HPDE6-E6E7 (cell line): Measurements from ENCODE around the gene PNRC1.
"Not testable (repeated sequence)": the region's sequence is repeated elsewhere in the genome, so short reads cannot be mapped to it uniquely, and the experiment has no call there.

ENCODE experiments used
- DNase-seq: peaks from one replicate; pipeline ENCODE4 v3.0.0; 2011; ENCODE audit warnings: missing footprints; ENCODE audit errors: extremely low spot score

Gene PNRC1

GRCh38 chr6:89080281-89081128, at the start of gene PNRC1:
PNRC1 (plus strand) TSS chr6:89080751; CDS start chr6:89080895, 144 bp downstream.
- DNase-seq, result peak; percentile 96

GRCh38 chr6:89032599-89032998, 48.0 kb upstream of the PNRC1 start:
- DNase-seq, result no peak

GRCh38 chr6:89033461-89033860, 47.1 kb upstream of the PNRC1 start:
- no peak for DNase-seq

DNA sequence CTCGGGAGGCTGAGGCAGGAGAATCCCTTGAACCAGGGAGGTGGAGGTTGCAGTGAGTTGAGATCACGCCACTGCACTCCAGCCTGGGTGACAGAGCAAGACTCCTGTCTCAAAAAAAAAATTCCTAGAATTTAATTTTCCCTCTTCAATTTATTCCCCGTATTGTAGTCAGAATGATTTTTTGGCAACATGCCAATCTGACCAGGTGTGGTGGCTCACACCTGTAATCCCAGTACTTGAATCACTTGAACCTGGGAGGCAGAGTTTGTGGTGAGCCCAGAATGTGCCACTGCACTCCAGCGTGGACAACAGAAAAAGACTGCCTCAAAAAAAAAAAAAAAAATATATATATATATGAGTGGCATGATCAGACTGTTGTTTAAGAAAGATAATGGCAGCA, 46.4 kb upstream of the PNRC1 start:
- DNase-seq, result not testable (repeated sequence)

- DNase-seq, result peak; percentile 35
Measured at GRCh38 chr6:89034586-89035251, 45.8 kb upstream of the PNRC1 start.

DNA sequence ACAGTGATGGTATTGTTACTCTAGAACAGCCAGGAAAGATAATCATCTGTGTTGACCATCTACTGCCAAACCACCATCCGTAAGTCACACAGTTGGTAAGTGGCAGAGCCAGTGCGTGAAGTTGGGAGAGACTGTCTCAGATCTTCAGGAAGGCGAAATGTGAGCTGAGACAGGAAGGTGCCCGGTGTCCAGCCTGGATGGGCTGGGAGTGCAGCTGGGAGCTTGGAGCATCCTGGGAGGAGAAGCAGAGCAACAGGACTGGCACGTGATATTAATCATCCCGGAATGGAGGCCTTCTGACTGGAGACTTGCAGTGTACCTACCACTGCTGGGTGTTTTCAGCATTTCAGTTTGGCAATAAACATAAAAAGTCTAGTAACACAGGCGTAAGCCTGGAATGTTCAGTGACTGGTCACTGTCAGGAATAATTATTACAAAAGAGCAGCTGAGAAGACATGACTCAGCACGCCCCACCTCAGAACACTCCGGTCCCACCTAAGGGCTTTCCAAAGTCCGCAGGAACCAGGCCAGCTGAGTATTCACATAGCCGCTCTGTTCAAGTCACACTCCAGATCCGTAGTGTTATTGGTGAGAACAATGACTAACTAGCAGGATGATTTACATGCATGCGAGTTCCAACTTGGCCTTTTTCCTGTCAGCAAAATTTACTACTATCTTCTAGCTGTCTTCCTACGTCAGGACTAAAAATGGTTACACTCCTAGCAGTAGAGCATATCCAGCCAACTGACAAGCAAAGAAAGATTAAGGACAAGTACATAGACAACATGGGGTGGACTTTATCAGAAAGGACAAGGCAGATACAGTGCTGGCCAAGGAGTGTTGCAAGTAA, 45.1 kb upstream of the PNRC1 start:
- peak; percentile 87 for DNase-seq

GRCh38 chr6:89037141-89037900, 43.2 kb upstream of the PNRC1 start:
- DNase-seq, result no peak

DNA sequence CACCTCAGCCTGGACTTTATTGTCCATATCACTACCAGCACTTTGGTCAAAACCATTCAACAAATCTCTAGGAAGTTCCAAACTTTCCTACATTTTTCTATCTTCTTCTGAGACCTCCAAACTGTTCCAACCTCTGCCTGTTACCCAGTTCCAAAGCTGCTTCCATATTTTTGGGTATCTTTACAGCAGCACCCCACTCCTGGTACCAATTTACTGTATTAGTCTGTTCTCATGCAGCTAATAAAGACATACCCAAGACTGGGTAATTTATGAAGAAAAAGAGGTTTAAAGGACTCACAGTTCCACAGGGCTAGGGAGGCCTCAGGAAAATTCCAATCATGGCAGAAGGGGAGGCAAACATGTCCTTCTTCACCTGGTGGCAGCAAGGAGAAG, 42.7 kb upstream of the PNRC1 start:
- DNase-seq, result not testable (repeated sequence)

DNA sequence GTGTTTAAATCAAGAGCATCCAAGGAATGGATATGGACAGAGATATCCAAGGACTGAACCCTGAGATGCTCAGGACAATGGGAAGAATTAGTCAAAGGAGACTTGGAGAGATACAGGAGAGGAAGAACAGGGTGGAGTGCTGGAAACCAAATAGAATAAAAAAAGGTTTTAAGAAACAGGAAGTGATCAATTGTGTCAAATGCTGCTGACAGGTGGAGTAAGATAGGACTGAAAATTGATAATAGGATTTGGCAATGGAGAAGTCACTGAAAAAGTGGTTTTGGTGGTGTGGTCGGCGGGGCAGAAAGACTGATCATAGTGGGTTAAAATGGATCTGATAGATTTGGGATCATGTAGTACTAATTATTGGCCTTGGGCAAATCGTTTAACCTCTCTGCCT, 37.9 kb upstream of the PNRC1 start:
- no peak for DNase-seq

DNA sequence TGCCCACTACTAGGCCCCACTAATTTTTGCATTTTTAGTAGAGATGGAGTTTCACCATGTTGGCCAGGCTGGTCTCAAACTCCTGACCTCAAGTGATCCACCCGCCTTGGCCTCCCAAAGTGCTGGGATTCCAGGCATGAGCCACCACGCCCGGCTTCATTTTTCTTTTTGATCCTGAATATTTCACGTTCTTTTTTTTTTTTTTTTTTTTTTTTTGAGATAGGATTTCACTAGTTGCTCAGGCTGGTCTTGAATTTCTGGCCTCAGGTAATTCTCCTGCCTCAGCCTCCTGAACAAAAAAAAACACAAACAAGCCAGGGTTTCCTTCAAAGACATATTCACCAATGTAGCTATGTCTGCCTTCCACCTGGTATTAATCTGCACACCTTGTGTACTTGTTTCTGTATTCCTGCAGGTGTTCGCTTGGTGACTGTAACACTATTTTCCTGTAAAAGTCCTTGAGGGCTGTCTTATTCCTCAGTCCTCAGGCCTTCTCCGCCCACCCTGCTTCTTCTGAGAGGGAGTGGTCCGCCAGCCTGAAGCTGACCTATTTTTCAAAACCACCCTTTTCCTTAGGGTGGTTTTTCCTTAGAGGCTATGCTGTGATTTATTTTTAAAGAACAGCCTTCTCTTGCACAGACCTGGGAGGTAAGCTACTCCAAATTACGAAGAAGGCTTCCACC, 36.1 kb upstream of the PNRC1 start:
- DNase-seq, result no peak

GRCh38 chr6:89045011-89045387, 35.6 kb upstream of the PNRC1 start:
- no peak for DNase-seq

- DNase-seq, result no peak
Measured at GRCh38 chr6:89045576-89045975, 35.0 kb upstream of the PNRC1 start.

- no peak for DNase-seq
Measured at GRCh38 chr6:89047473-89047872, 33.1 kb upstream of the PNRC1 start.

DNA sequence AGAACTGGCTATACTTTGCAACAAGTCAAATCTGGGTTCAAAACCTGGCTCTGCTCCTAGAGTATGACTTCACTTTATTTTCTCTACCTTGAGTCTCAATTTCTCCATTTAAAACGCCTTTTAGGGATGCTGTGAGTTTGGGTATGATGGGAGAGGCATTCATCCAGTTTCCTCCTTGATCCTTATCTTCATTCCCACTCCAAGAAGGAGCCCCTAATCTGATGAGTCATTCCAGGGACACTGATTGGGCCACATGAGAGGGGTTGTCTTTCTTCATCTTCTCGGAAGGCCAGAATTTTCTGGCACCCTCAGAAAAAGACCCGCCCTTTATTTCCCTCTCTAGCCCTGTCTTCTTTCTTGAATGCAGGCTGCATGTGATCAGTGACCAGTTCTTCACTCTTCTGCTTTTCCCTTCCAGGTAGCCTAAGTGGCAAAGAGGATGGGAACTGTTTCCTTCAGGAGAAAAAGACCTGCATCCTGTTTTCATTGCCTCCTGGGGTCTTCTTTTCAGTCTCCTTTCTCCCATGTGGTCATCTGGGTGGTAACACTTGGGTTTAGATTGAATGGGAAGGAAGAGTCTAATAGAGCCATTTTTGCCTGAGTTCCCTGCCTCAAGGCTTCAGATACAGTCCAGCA, 32.1 kb upstream of the PNRC1 start:
- no peak for DNase-seq

GRCh38 chr6:89048985-89049384, 31.6 kb upstream of the PNRC1 start:
- DNase-seq, result no peak

GRCh38 chr6:89050155-89050554, 30.4 kb upstream of the PNRC1 start:
- DNase-seq, result no peak

DNA sequence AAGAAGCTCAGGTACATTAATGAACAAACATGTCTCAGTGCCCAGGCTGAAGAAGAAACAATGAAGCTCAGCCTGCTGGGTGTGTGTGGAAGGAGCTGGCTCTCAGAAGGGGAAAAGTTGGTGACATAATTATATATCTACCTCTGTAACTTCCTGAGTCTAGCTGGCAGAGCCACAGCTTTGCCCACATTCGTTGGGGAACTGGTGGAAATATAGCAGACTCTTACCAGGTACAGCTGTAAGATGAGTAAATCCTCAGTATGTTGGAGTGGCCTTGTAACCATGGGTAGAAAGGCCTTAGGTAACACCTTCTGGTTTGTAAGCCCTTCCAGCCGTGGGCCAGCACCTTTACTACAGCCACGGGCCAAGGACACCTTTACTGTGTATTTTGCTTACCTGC, 29.9 kb upstream of the PNRC1 start:
- DNase-seq, result no peak

- no peak for DNase-seq
Measured at GRCh38 chr6:89051676-89052075, 28.9 kb upstream of the PNRC1 start.

GRCh38 chr6:89054208-89054607, 26.3 kb upstream of the PNRC1 start:
- no peak for DNase-seq

GRCh38 chr6:89057759-89058158, 22.8 kb upstream of the PNRC1 start:
- DNase-seq, result no peak

DNA sequence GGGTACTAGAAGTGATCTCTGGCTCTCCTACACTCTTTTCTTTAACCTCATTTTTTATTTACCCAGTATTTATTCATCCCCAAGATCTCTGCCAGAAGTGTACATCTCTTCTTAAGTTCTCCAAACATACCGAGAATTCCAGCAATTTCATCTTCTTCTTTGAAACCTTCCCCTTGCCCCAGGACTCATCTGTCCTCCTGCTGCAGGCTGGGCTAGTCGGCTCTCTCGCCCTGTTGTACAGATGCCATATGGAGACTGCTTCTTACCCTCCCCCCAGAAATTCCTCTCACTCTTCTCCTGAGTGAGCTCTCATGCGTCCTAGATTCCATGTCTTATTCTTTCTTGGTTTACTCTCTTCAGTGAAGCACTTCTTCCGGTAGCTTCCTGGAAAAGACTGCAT, 21.9 kb upstream of the PNRC1 start:
- DNase-seq, result no peak
